Bronchial epithelial cell (primary cell): Measurements from ENCODE around the gene NSG2. TPM values are rescaled to one million over a fixed set of nuclear protein-coding genes. Genes with fewer than 3 reads are reported as not detected.
A peak's percentile ranks its signal among the peaks of the same experiment; 100 is the strongest.

Experiments
- DNase-seq: peaks from one replicate; pipeline ENCODE4 v3.0.0-alpha.2; 2010; ENCODE audit warnings: low read depth
- FAIRE-seq: peaks from 2 replicates; lab custom pipeline; 2011; peaks lifted over from hg19 to GRCh38; lab: Jason Lieb, UNC
- H3K27me3 ChIP-seq: 2 replicates; pipeline ENCODE4 v1.5.1; 2011; ENCODE audit warnings: low read length; ENCODE audit not compliant: control insufficient read depth, insufficient read depth
- H3K36me3 ChIP-seq: 2 replicates; pipeline ENCODE4 v1.5.1; 2011; ENCODE audit warnings: low read length; ENCODE audit not compliant: control insufficient read depth, insufficient read depth
- H3K4me3 ChIP-seq: 2 replicates; pipeline ENCODE4 v1.5.1; 2011; ENCODE audit warnings: mild to moderate bottlenecking, low read depth, low read length, control low read depth
- total RNA-seq: library from RNA; depleted of rRNA; stranded (reverse); fragments of >200 nt; gene quantifications from 2 replicates; pipeline ENCODE4 v1.2.1, GENCODE V29; 2014
- TF ChIP-seq, protein P1 (sequence below): IDR thresholded peaks from 2 replicates; pipeline ENCODE4 v1.5.1; 2011; ENCODE audit warnings: mild to moderate bottlenecking, moderate library complexity, low read length, control low read depth, inconsistent platforms; ENCODE audit not compliant: insufficient read depth, severe bottlenecking

Gene NSG2
- total RNA-seq, 1 donor from 2014 or later = not detected

DNA sequence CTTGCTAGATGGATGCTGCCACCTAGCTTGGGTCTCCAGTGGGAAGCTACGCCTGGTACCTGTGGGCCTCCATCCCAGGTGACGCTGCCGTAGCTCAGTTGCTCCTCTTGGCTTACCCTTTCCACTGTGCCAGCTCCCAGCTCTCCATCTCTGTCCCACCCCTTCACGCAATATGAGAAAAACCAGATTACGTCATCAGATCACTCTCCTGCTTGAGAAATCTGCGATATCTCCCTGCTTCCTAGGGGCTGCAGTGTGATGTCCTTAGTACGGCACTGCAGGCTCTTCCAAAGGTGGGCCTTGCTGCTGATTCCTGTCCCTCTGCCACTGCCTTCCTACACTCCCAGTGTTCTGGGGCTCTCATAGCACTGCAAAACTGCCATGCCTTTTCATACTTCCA lies 28.9 kb downstream of the NSG2 start:
- Histone ChIP-seq H3K27me3 (no peaks in the 10 kb centered on the region), H3K4me3 (no peak overlapping the region), H3K36me3 (no peaks in the 10 kb centered on the region)
- no peak for FAIRE-seq
- DNase-seq = no peak
- TF ChIP-seq, protein P1, sequence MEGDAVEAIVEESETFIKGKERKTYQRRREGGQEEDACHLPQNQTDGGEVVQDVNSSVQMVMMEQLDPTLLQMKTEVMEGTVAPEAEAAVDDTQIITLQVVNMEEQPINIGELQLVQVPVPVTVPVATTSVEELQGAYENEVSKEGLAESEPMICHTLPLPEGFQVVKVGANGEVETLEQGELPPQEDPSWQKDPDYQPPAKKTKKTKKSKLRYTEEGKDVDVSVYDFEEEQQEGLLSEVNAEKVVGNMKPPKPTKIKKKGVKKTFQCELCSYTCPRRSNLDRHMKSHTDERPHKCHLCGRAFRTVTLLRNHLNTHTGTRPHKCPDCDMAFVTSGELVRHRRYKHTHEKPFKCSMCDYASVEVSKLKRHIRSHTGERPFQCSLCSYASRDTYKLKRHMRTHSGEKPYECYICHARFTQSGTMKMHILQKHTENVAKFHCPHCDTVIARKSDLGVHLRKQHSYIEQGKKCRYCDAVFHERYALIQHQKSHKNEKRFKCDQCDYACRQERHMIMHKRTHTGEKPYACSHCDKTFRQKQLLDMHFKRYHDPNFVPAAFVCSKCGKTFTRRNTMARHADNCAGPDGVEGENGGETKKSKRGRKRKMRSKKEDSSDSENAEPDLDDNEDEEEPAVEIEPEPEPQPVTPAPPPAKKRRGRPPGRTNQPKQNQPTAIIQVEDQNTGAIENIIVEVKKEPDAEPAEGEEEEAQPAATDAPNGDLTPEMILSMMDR = no peak

DNA sequence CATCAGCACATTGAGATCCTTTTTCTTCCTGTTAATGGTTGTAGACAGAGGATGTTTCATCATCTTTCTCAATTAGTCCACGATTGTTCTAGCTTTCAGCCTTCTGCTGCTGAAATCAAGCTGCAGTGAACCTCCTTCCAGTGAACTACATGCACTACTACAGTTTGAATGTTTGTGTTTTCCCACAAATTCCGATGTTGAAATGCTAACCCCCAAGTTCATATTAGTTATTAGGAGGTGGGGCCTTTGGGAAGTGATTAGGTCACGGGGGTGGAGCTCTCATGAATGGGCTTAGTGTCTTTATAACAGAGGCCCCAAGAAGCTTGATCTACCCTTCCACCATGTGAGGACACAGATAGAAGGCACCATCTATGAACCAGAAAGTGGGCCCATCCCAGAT lies 32.9 kb downstream of the NSG2 start:
- H3K36me3 ChIP-seq = no peaks in the 10 kb centered on the region
- TF ChIP-seq, protein P1 = no peak
- H3K27me3 ChIP-seq = no peaks in the 10 kb centered on the region
- DNase-seq = no peak
- no peak overlapping the region for H3K4me3 ChIP-seq
- FAIRE-seq = no peak

DNA sequence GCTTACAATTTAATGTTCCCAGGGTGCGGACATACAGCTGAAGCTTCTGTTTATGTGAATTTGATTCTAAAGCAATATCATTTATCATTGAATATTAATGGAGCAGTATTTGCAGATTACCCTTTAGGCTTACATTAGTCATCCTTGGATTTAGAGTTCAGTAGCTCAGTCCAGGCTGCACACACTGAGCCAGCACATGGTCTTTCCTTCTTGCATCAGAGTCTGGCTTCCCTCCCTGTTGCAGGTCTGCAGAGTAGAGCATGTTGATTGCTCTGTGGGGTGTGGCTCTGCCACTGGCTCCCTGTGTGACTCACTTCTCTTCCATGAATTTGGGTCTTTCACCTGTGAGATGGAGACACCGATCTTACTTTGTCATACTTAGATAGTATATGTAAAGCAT lies 36.8 kb downstream of the NSG2 start:
- DNase-seq (peak; percentile 21), FAIRE-seq (no peak)
- H3K4me3 ChIP-seq = no peak overlapping the region
- H3K27me3 ChIP-seq = no peaks in the 10 kb centered on the region
- TF ChIP-seq, protein P1 = no peak
- no peaks in the 10 kb centered on the region for H3K36me3 ChIP-seq

DNA sequence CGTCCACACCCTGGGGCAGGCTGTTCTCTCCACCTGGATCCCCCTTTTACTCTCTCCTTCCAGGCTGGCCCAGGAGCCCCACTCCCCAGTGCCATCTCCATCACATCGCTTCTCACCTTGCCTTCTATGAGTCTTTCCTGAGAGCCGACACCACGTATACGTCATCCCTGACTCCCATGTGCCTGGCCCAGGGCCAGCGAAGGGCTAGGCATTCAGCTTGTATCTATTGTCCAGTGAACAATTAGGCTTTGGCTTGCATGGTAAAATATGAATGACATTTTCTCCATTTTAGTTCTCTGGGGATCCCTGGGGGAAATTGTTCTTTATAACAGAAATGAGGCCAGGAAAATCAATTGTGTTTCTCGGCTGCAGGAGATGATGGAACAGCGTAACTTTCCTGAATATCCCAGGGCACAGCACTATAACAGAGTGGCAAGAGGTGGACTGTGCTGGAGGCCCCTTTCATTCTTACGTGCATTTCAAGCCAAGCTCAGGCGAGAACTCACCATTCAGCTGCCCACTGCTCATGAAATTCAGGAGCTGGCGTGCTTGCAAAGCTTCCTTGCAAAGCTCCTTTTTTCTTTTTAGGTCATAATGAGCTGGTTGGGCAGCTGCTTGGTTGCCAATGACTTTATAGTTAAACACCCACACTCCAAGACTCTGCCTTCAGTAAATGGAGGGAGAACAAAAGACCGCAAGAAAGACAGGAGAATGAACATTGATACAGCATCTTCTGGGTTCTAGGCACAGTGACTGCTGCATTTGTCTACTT lies 37.7 kb downstream of the NSG2 start:
- FAIRE-seq (no peak), DNase-seq (no peak)
- H3K4me3 ChIP-seq = no peak overlapping the region
- TF ChIP-seq, protein P1 = no peak
- no peaks in the 10 kb centered on the region for H3K27me3 ChIP-seq
- H3K36me3 ChIP-seq = no peaks in the 10 kb centered on the region

DNA sequence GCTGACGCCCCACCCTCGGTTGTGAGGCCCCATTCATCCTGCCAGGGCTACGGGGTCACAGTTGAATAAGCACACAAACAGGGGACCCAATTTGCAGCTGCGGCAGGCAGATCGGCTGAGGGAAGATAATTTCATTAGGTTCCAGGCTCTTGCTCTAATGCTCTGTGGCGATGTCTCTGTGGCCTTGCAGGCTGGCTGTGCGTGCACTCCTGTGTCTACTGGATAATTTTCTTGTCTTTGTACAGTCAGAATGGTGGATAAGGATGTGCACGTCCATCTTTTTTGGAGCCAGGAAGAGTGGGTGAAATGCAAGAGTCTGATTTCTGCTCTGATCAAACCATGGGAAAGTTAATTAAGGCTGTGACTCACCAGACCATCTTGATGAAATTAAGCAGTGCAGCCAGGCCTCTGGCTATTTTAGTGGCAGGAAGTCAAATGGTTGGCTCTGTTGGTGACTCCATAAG lies 39.2 kb downstream of the NSG2 start:
- no peaks in the 10 kb centered on the region for H3K36me3 ChIP-seq
- TF ChIP-seq, protein P1 = no peak
- DNase-seq (no peak), FAIRE-seq (no peak)
- no peak overlapping the region for H3K4me3 ChIP-seq
- H3K27me3 ChIP-seq = no peaks in the 10 kb centered on the region
